A549 (cell line): Measurements from ENCODE around the gene PTPRG. TPM values are rescaled to one million over a fixed set of nuclear protein-coding genes. Genes with fewer than 3 reads are reported as not detected.

Source experiments
- ATAC-seq, 2 experiments: fragments of 200-7000 bp in 1 of 2; fragments of >200 bp in 1 of 2; cut with Nextera tagmentation in 1 of 2; cut with Tn5 transposase in 1 of 2; 3 replicates each; pipeline versions ENCODE4 v1.8.0 to v1.9.1; 2018 to 2020; ENCODE audit warnings: mild to moderate bottlenecking in 1 of 2, moderate library complexity in 1 of 2
- CTCF ChIA-PET: fragments of 300-600 bp; sonication (Branson Sonifier 250); formaldehyde crosslinking; extraction: SDS; loops from one replicate; lab custom pipeline; 2021; ENCODE audit warnings: antibody characterized with exemption, inconsistent platforms; lab: Yijun Ruan, JAX
- POLR2A ChIA-PET: fragments of 350-600 bp; formaldehyde crosslinking; extraction: SDS; loops from one replicate; lab custom pipeline; 2021; ENCODE audit warnings: antibody characterized with exemption, inconsistent platforms; lab: Yijun Ruan, JAX
- DNase-seq, 2 experiments: peaks; one replicate each; pipeline versions ENCODE4 v3.0.0 to v3.0.0-alpha.2; 2011 to 2016; ENCODE audit warnings: low read depth in 1 of 2, low spot score in 1 of 2
- FAIRE-seq: peaks from 2 replicates; lab custom pipeline; 2011; peaks lifted over from hg19 to GRCh38; lab: Jason Lieb, UNC
- H3K27ac ChIP-seq, 2 experiments: fragments of >200 bp; sonication (Bioruptor Twin); formaldehyde crosslinking; 3 replicates each; pipeline ENCODE4 v1.5.1; 2016 to 2017
- H3K4me1 ChIP-seq: fragments of >200 bp; sonication (Bioruptor Twin); formaldehyde crosslinking; 3 replicates; pipeline ENCODE4 v1.6.1; 2016
- H3K4me2 ChIP-seq: fragments of >200 bp; sonication (Bioruptor Twin); formaldehyde crosslinking; 3 replicates; pipeline ENCODE4 v1.6.1; 2016
- H3K4me3 ChIP-seq: fragments of >200 bp; sonication (Bioruptor Twin); formaldehyde crosslinking; 3 replicates; pipeline ENCODE4 v1.5.1; 2016
- H3K9me3 ChIP-seq: fragments of >200 bp; sonication (Bioruptor Twin); formaldehyde crosslinking; 3 replicates; pipeline ENCODE4 v1.6.1; 2016
- BCL3 ChIP-seq: fragments of >200 bp; sonication (Bioruptor Twin); formaldehyde crosslinking; IDR thresholded peaks from 3 replicates; pipeline ENCODE4 v1.6.1; 2016
- CEBPB ChIP-seq, 2 experiments: fragments of >200 bp in 1 of 2; sonication (Bioruptor Twin) in 1 of 2; formaldehyde crosslinking in 1 of 2; IDR thresholded peaks; 2 replicates each; pipeline ENCODE4 v1.6.1; 2012 to 2016
- EHF ChIP-seq: fragments of 250-450 bp; sonication (Bioruptor Pico); IDR thresholded peaks from 2 replicates; pipeline ENCODE4 v1.5.0; 2020; ENCODE audit warnings: mild to moderate bottlenecking
- FOSB ChIP-seq: fragments of 250-450 bp; sonication (Bioruptor Pico); IDR thresholded peaks from 2 replicates; pipeline ENCODE4 v1.5.0; 2020; ENCODE audit warnings: mild to moderate bottlenecking, moderate library complexity
- FOSL2 ChIP-seq, 2 experiments: fragments of 450-650 bp in 1 of 2; fragments of >200 bp in 1 of 2; sonication (Bioruptor Twin) in 1 of 2; formaldehyde crosslinking; IDR thresholded peaks; 2 replicates each; pipeline versions ENCODE4 v1.5.0 to v1.6.1; 2016 to 2020; ENCODE audit warnings: mild to moderate bottlenecking in 1 of 2, moderate library complexity in 1 of 2
- FOXS1 ChIP-seq: fragments of 250-450 bp; sonication (Bioruptor Pico); IDR thresholded peaks from 2 replicates; pipeline ENCODE4 v1.5.0; 2020; ENCODE audit warnings: mild to moderate bottlenecking, moderate library complexity
- HDAC2 ChIP-seq: fragments of 200-600 bp; sonication (generic); IDR thresholded peaks from 2 replicates; pipeline ENCODE4 v1.6.1; 2016
- HEYL ChIP-seq: fragments of 250-450 bp; sonication (Bioruptor Pico); IDR thresholded peaks from 2 replicates; pipeline ENCODE4 v1.8.0; 2021; ENCODE audit warnings: mild to moderate bottlenecking, moderate library complexity
- HMGXB4 ChIP-seq: fragments of 250-450 bp; sonication (Bioruptor Pico); IDR thresholded peaks from 2 replicates; pipeline ENCODE4 v1.5.0; 2021; ENCODE audit warnings: mild to moderate bottlenecking, moderate library complexity, borderline replicate concordance
- HOXA7 ChIP-seq: fragments of 250-450 bp; sonication (Bioruptor Pico); IDR thresholded peaks from 2 replicates; pipeline ENCODE4 v1.5.0; 2020; ENCODE audit warnings: mild to moderate bottlenecking, moderate library complexity
- HOXB13 ChIP-seq: fragments of 250-450 bp; sonication (Bioruptor Pico); IDR thresholded peaks from 2 replicates; pipeline ENCODE4 v1.5.0; 2020; ENCODE audit warnings: low read depth, mild to moderate bottlenecking, moderate library complexity
- HOXB5 ChIP-seq: fragments of 250-450 bp; sonication (Bioruptor Pico); IDR thresholded peaks from 2 replicates; pipeline ENCODE4 v1.5.0; 2020; ENCODE audit warnings: mild to moderate bottlenecking, moderate library complexity
- JUN ChIP-seq, 2 experiments: fragments of >200 bp; sonication (Bioruptor Twin); formaldehyde crosslinking; IDR thresholded peaks; 2 replicates in 1 of 2; 3 replicates in 1 of 2; pipeline ENCODE4 v1.6.1; 2016 to 2017
- JUNB ChIP-seq: fragments of >200 bp; sonication (Bioruptor Twin); formaldehyde crosslinking; IDR thresholded peaks from 2 replicates; pipeline ENCODE4 v1.6.1; 2016
- KDM1A ChIP-seq: fragments of 200-600 bp; sonication (generic); IDR thresholded peaks from 2 replicates; pipeline ENCODE4 v1.6.1; 2016; ENCODE audit warnings: low read depth, mild to moderate bottlenecking
- MAFK ChIP-seq: fragments of 450-650 bp; IDR thresholded peaks from 2 replicates; pipeline ENCODE4 v1.6.1; 2014; ENCODE audit not compliant: partially characterized antibody
- NPAS2 ChIP-seq: fragments of 250-450 bp; sonication (Bioruptor Pico); IDR thresholded peaks from 2 replicates; pipeline ENCODE4 v1.8.0; 2022; ENCODE audit warnings: mild to moderate bottlenecking, moderate library complexity, borderline replicate concordance
- POLR2A ChIP-seq: IDR thresholded peaks from 2 replicates; pipeline ENCODE4 v1.6.1; 2012; ENCODE audit warnings: mild to moderate bottlenecking, low read length
- RAD21 ChIP-seq, 2 experiments: fragments of >200 bp in 1 of 2; sonication (Bioruptor Twin) in 1 of 2; formaldehyde crosslinking in 1 of 2; IDR thresholded peaks in 1 of 2; conservative IDR thresholded peaks in 1 of 2; 2 replicates in 1 of 2; 3 replicates in 1 of 2; pipeline ENCODE4 v1.6.1; 2012 to 2018; ENCODE audit warnings: inconsistent platforms in 1 of 2
- RARB ChIP-seq: fragments of 250-450 bp; sonication (Bioruptor Pico); IDR thresholded peaks from 2 replicates; pipeline ENCODE4 v1.8.0; 2021; ENCODE audit warnings: mild to moderate bottlenecking, moderate library complexity
- RNF2 ChIP-seq: fragments of 200-600 bp; sonication (generic); IDR thresholded peaks from 2 replicates; pipeline ENCODE4 v1.6.1; 2016; ENCODE audit warnings: low read depth, mild to moderate bottlenecking, antibody characterized with exemption, moderate library complexity, borderline replicate concordance
- SREBF2 ChIP-seq: fragments of 450-650 bp; IDR thresholded peaks from 2 replicates; pipeline ENCODE4 v1.6.1; 2014; ENCODE audit warnings: mild to moderate bottlenecking, moderate library complexity
- WGBS: methylation state at CpG from one replicate; pipeline ENCODE4 v1.1.6; 2017; ENCODE audit errors: missing lambda C conversion rate; 5-methylcytosine and 5-hydroxymethylcytosine counted together
- polyA plus RNA-seq, 4 experiments: library from polyadenylated mRNA; depleted of rRNA in 3 of 4; stranded (reverse); fragments of >200 nt; fragmentation: RNase III in 1 of 4; extraction: RNeasy Plus Mini Kit Qiagen cat#74134 plus additional on column Dnase treatment in 1 of 4; gene quantifications; 2 replicates in 3 of 4; 3 replicates in 1 of 4; pipeline ENCODE4 v1.2.3, GENCODE V29; 2011 to 2017
- TF ChIP-seq, protein P1 (sequence below): fragments of >200 bp; sonication (Bioruptor Twin); formaldehyde crosslinking; IDR thresholded peaks from 2 replicates; pipeline ENCODE4 v1.6.1; 2016
- TF ChIP-seq, protein P2 (sequence below): fragments of 250-450 bp; sonication (Bioruptor Pico); IDR thresholded peaks from 2 replicates; pipeline ENCODE4 v1.5.0; 2020; ENCODE audit warnings: low read depth, mild to moderate bottlenecking, moderate library complexity
- TF ChIP-seq, protein P3 (sequence below): fragments of 150-350 bp; IDR thresholded peaks from 2 replicates; pipeline ENCODE4 v1.6.1; 2014; ENCODE audit warnings: low read depth, mild to moderate bottlenecking, low read length

Gene PTPRG
- polyA plus RNA-seq, 2 of the 4 experiments (the other 2 are of a cell fraction): 4.5 to 4.8 TPM

GRCh38 chr3:61522626-61523025, 38.7 kb upstream of the PTPRG start:
- 41% methylated on average over 2 of the region's 2 CpGs for WGBS

DNA sequence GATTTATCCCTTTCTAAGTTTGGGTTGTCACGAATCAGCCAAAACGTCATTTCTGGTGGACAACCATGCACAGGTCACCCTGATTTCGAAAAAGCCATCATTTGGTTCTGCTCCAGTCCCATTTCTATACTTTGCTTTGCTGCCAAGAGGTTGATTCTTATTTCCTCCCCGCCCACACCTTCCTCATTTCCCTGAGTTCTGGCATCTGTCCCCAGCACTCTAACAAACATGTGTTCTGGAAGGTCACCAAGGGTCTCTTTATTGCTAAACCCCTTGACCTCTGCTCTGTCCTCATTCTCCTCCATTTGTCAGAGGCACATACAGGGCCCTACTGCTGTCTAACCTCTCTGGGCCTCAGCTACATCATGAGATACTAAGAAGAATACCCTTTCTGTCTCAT, 36.4 kb upstream of the PTPRG start:
- FAIRE-seq: no peak
- ATAC-seq: no peak
- ChIA-PET POLR2A (no interaction called here), CTCF (interaction anchor here (0.6 kb wide), 1 partner anchor 664 kb away, joined by 3 read pairs; no protein-coding TSS in a partner anchor)
- Histone ChIP-seq H3K4me3 (no peak overlapping the region), H3K27ac (no peak overlapping the region), H3K9me3 (no peaks in the 10 kb centered on the region), H3K4me1 (no peaks in the 10 kb centered on the region), H3K4me2 (no peak overlapping the region)
- 12% methylated on average over 4 of the region's 4 CpGs for WGBS
- DNase-seq: no peak
- TF ChIP-seq HDAC2 (no peak), POLR2A (no peak), JUN (IDR thresholded peaks at IDR 0.05) (no peak), KDM1A (no peak), RARB (no peak), JUNB (no peak), FOSL2 (IDR thresholded peaks at IDR 0.05) (no peak), FOSL2 (CRISPR knock-in tag; IDR thresholded peaks at IDR 0.05) (no peak), HOXA7 (CRISPR knock-in tag) (no peak), HOXB13 (CRISPR knock-in tag) (no peak), RNF2 (no peak), FOSB (CRISPR knock-in tag) (no peak), NPAS2 (CRISPR knock-in tag) (no peak), FOXS1 (CRISPR knock-in tag) (no peak), BCL3 (no peak), HEYL (CRISPR knock-in tag) (no peak), HMGXB4 (CRISPR knock-in tag) (no peak)
- TF ChIP-seq, protein P1, sequence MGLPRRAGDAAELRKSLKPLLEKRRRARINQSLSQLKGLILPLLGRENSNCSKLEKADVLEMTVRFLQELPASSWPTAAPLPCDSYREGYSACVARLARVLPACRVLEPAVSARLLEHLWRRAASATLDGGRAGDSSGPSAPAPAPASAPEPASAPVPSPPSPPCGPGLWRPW: no peak
- TF ChIP-seq, protein P2, sequence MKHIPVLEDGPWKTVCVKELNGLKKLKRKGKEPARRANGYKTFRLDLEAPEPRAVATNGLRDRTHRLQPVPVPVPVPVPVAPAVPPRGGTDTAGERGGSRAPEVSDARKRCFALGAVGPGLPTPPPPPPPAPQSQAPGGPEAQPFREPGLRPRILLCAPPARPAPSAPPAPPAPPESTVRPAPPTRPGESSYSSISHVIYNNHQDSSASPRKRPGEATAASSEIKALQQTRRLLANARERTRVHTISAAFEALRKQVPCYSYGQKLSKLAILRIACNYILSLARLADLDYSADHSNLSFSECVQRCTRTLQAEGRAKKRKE: no peak

More at GRCh38 chr3:61522626-61523025, 38.7 kb upstream of the PTPRG start:
- ATAC-seq (no peak), FAIRE-seq (no peak), DNase-seq (no peak)
- TF ChIP-seq HOXB5 (CRISPR knock-in tag): no peak
- no peak overlapping the region for H3K27ac ChIP-seq
- no peak overlapping the region for H3K4me3 ChIP-seq
- CTCF ChIA-PET: no interaction called here
- POLR2A ChIA-PET: no interaction called here
- no peaks in the 10 kb centered on the region for H3K9me3 ChIP-seq
- no peaks in the 10 kb centered on the region for H3K4me1 ChIP-seq
- no peak overlapping the region for H3K4me2 ChIP-seq

- TF ChIP-seq CEBPB (IDR thresholded peaks at IDR 0.05) (no peak), HOXB13 (CRISPR knock-in tag) (no peak), RAD21 (conservative IDR thresholded peaks at IDR 0.05 in 1 of 2, IDR thresholded peaks at IDR 0.05 in 1 of 2) (no peak), MAFK (no peak), EHF (no peak), SREBF2 (no peak), FOSL2 (IDR thresholded peaks at IDR 0.05) (no peak), FOSL2 (CRISPR knock-in tag; IDR thresholded peaks at IDR 0.05) (no peak)
- TF ChIP-seq, protein P3, sequence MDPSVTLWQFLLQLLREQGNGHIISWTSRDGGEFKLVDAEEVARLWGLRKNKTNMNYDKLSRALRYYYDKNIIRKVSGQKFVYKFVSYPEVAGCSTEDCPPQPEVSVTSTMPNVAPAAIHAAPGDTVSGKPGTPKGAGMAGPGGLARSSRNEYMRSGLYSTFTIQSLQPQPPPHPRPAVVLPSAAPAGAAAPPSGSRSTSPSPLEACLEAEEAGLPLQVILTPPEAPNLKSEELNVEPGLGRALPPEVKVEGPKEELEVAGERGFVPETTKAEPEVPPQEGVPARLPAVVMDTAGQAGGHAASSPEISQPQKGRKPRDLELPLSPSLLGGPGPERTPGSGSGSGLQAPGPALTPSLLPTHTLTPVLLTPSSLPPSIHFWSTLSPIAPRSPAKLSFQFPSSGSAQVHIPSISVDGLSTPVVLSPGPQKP: no peak
- ATAC-seq (no peak), FAIRE-seq (no peak), DNase-seq (no peak)
- CTCF ChIA-PET: no interaction called here
- Histone ChIP-seq H3K4me2 (no peak overlapping the region), H3K9me3 (no peaks in the 10 kb centered on the region), H3K27ac (no peak overlapping the region), H3K4me3 (no peak overlapping the region), H3K4me1 (no peaks in the 10 kb centered on the region)
- 63% methylated on average over 5 of the region's 5 CpGs for WGBS
- POLR2A ChIA-PET: no interaction called here
Observed at GRCh38 chr3:61526308-61526707, 35.1 kb upstream of the PTPRG start.
